Measurements from ENCODE around the gene MIA. TPM values are rescaled to one million over a fixed set of nuclear protein-coding genes. Genes with fewer than 3 reads are reported as not detected.
"Not testable (repeated sequence)": the region's sequence is repeated elsewhere in the genome, so short reads cannot be mapped to it uniquely, and the experiment has no call there.

Gene MIA
- total RNA-seq, 1 experiment from 2014 or later = not detected

GRCh38 chr19:40726279-40726678 lies 49.0 kb upstream of the MIA start:
- Histone ChIP-seq H3K4me1 (ENCODE audit: insufficient read depth, low read length) (no peaks in the 10 kb centered on the region), H2BK12ac (ENCODE audit: insufficient read length, low read depth, low read length) (no peak overlapping the region), H3K4ac (ENCODE audit: low read depth, low read length) (no peak overlapping the region), H3K79me1 (ENCODE audit: insufficient read depth, low read depth, low read length, poor library complexity, severe bottlenecking) (no peaks in the 10 kb centered on the region), H3K56ac (ENCODE audit: insufficient read length, low read depth, low read length) (no peak overlapping the region), H3K23me2 (ENCODE audit: insufficient read length, low read depth, low read length, poor library complexity, severe bottlenecking) (no peaks in the 10 kb centered on the region), H3K9ac (ENCODE audit: extremely low read depth, insufficient read length, low read length) (no peak overlapping the region), H3K9me3 (ENCODE audit: control insufficient read depth, low read depth, low read length) (no peaks in the 10 kb centered on the region), H3K14ac (ENCODE audit: insufficient read depth, low read length) (no peak overlapping the region), H4K20me1 (ENCODE audit: control insufficient read depth, insufficient read depth, insufficient read length) (no peaks in the 10 kb centered on the region), H2BK120ac (ENCODE audit: low read depth, low read length, poor library complexity, severe bottlenecking) (no peak overlapping the region), H4K8ac (replicated peaks; ENCODE audit: insufficient read length, low read depth, low read length) (no peak overlapping the region), H3K27me3 (ENCODE audit: insufficient read depth, low read length) (no peaks in the 10 kb centered on the region), H4K91ac (ENCODE audit: insufficient read length, low read depth, low read length) (no peak overlapping the region), H3K79me2 (ENCODE audit: insufficient read depth, low read length) (peaks cover 2% of the 10 kb centered on the region; the same call in 1 of the 2 replicates), H3K18ac (ENCODE audit: insufficient read length, low read depth, low read length) (no peak overlapping the region), H3K27ac (ENCODE audit: insufficient read length, low read depth, low read length) (no peak overlapping the region), H2BK5ac (ENCODE audit: insufficient read length, low read length) (no peak overlapping the region), H3T11ph (ENCODE audit: low read length) (no peak overlapping the region), H2AK5ac (ENCODE audit: insufficient read length, low read length) (no peak overlapping the region), H3K23ac (ENCODE audit: insufficient read length, low read depth, low read length) (no peak overlapping the region), H2AFZ (ENCODE audit: low read length) (no peak overlapping the region), H2BK15ac (ENCODE audit: low read depth, low read length) (no peak overlapping the region), H2BK20ac (ENCODE audit: low read depth, low read length, poor library complexity, severe bottlenecking) (no peak overlapping the region), H4K5ac (ENCODE audit: insufficient read length, low read depth, low read length) (no peak overlapping the region), H3K4me2 (ENCODE audit: insufficient read depth, insufficient read length, low read length) (no peak overlapping the region)
- no peaks in the 10 kb centered on the region for H3K4me1 Mint-ChIP-seq
- TF ChIP-seq, protein P1, sequence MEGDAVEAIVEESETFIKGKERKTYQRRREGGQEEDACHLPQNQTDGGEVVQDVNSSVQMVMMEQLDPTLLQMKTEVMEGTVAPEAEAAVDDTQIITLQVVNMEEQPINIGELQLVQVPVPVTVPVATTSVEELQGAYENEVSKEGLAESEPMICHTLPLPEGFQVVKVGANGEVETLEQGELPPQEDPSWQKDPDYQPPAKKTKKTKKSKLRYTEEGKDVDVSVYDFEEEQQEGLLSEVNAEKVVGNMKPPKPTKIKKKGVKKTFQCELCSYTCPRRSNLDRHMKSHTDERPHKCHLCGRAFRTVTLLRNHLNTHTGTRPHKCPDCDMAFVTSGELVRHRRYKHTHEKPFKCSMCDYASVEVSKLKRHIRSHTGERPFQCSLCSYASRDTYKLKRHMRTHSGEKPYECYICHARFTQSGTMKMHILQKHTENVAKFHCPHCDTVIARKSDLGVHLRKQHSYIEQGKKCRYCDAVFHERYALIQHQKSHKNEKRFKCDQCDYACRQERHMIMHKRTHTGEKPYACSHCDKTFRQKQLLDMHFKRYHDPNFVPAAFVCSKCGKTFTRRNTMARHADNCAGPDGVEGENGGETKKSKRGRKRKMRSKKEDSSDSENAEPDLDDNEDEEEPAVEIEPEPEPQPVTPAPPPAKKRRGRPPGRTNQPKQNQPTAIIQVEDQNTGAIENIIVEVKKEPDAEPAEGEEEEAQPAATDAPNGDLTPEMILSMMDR (conservative IDR thresholded peaks at IDR 0.05) = no peak
- H3K27me3 Mint-ChIP-seq (ENCODE audit: low read depth) = no peaks in the 10 kb centered on the region
- DNase-seq = no peak
- no peak overlapping the region for H3K27ac Mint-ChIP-seq
- peaks cover 18 to 65% (median 33%) of the 10 kb centered on the region in 3 experiments; a peak in 6 of 7 replicates for H3K36me3 Mint-ChIP-seq (ENCODE audit: insufficient read depth in 1 of 3, low read depth in 3 of 3)
- no peak overlapping the region for H3K4me3 Mint-ChIP-seq
- no CpG with 5 or more reads among the region's 4 CpGs for WGBS (ENCODE audit: extremely low coverage, insufficient read length, low lambda C conversion rate)
- peaks cover 0 to 3% of the 10 kb centered on the region in 2 experiments; a peak in 1 of 5 replicates for H3K9me3 Mint-ChIP-seq

DNA sequence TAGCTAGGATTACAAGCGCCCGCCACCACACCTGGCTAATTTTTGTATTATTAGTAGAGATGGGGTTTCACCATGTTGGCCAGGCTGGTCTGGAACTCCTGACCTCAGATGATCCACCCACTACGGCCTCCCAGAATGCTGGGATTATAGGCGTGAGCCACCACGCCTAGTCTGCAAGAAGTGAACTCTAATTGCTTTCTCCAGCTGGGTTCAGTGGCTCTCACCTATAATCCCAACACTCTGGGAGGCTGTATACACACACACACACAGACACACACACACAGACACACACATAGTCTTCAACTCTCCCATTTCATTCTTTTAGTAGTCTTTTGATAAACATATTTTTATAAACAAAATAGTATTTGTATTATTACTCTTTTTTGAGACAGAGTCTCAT lies 45.3 kb upstream of the MIA start:
- H3K79me2 ChIP-seq (ENCODE audit: insufficient read depth, low read length); H3K4ac ChIP-seq (ENCODE audit: low read depth, low read length); H3K79me1 ChIP-seq (ENCODE audit: insufficient read depth, low read depth, low read length, poor library complexity, severe bottlenecking); H2BK12ac ChIP-seq (ENCODE audit: insufficient read length, low read depth, low read length); H4K20me1 ChIP-seq (ENCODE audit: control insufficient read depth, insufficient read depth, insufficient read length); H3K18ac ChIP-seq (ENCODE audit: insufficient read length, low read depth, low read length); H3K27me3 Mint-ChIP-seq (ENCODE audit: low read depth); H3K27me3 ChIP-seq (ENCODE audit: insufficient read depth, low read length); H3K4me2 ChIP-seq (ENCODE audit: insufficient read depth, insufficient read length, low read length); H2BK120ac ChIP-seq (ENCODE audit: low read depth, low read length, poor library complexity, severe bottlenecking); H2BK5ac ChIP-seq (ENCODE audit: insufficient read length, low read length); H4K5ac ChIP-seq (ENCODE audit: insufficient read length, low read depth, low read length); H2AK5ac ChIP-seq (ENCODE audit: insufficient read length, low read length); H3K4me1 ChIP-seq (ENCODE audit: insufficient read depth, low read length); H3K9me3 ChIP-seq (ENCODE audit: control insufficient read depth, low read depth, low read length); H3K27ac Mint-ChIP-seq; H3K27ac ChIP-seq (ENCODE audit: insufficient read length, low read depth, low read length); H3K4me3 Mint-ChIP-seq; H2BK20ac ChIP-seq (ENCODE audit: low read depth, low read length, poor library complexity, severe bottlenecking); DNase-seq; H3K4me1 Mint-ChIP-seq; H3K9me3 Mint-ChIP-seq; H2BK15ac ChIP-seq (ENCODE audit: low read depth, low read length); H4K8ac ChIP-seq (replicated peaks; ENCODE audit: insufficient read length, low read depth, low read length); H4K91ac ChIP-seq (ENCODE audit: insufficient read length, low read depth, low read length); H2AFZ ChIP-seq (ENCODE audit: low read length); H3T11ph ChIP-seq (ENCODE audit: low read length); H3K56ac ChIP-seq (ENCODE audit: insufficient read length, low read depth, low read length); H3K9ac ChIP-seq (ENCODE audit: extremely low read depth, insufficient read length, low read length); H3K23me2 ChIP-seq (ENCODE audit: insufficient read length, low read depth, low read length, poor library complexity, severe bottlenecking); H3K23ac ChIP-seq (ENCODE audit: insufficient read length, low read depth, low read length); H3K14ac ChIP-seq (ENCODE audit: insufficient read depth, low read length): not testable (repeated sequence)
- H3K36me3 Mint-ChIP-seq (ENCODE audit: insufficient read depth in 1 of 3, low read depth in 3 of 3) = peaks cover 17 to 76% (median 46%) of the 10 kb centered on the region in 3 experiments; a peak in 6 of 7 replicates
- WGBS (ENCODE audit: extremely low coverage, insufficient read length, low lambda C conversion rate) = no CpG with 5 or more reads among the region's 5 CpGs
